Activated CD4-positive, alpha-beta memory T cell treated with anti-CD3 and anti-CD28 coated beads for 36 hours (primary cell): ENCODE measurements around the gene SVEP1. TPM values are rescaled to one million over a fixed set of nuclear protein-coding genes. Genes with fewer than 3 reads are reported as not detected.
"Not testable (repeated sequence)": the region's sequence is repeated elsewhere in the genome, so short reads cannot be mapped to it uniquely, and the experiment has no call there.

Source experiments
- CTCF ChIA-PET: fragments of 350-600 bp; sonication (Branson Sonifier 250); formaldehyde crosslinking; loops from one replicate; lab custom pipeline; 2021; ENCODE audit warnings: antibody characterized with exemption, inconsistent platforms; lab: Charles Lee
- POLR2A ChIA-PET: fragments of 350-600 bp; sonication (Branson Sonifier 250); formaldehyde crosslinking; loops from one replicate; lab custom pipeline; 2021; ENCODE audit warnings: antibody characterized with exemption; lab: Charles Lee
- DNase-seq: peaks from one replicate; pipeline ENCODE4 v3.0.0-alpha.2; 2020
- H3K27ac Mint-ChIP-seq: one replicate; pipeline ENCODE4 v1.8.0; 2021; ENCODE audit warnings: mixed read lengths
- H3K27me3 Mint-ChIP-seq: one replicate; pipeline ENCODE4 v1.8.0; 2021; ENCODE audit warnings: mixed read lengths
- H3K36me3 Mint-ChIP-seq: one replicate; pipeline ENCODE4 v1.8.0; 2021; ENCODE audit warnings: mixed read lengths
- H3K4me1 Mint-ChIP-seq: one replicate; pipeline ENCODE4 v1.8.0; 2021; ENCODE audit warnings: low read depth, mixed read lengths
- H3K4me3 Mint-ChIP-seq: one replicate; pipeline ENCODE4 v1.8.0; 2021; ENCODE audit warnings: mild to moderate bottlenecking, mixed read lengths
- H3K9me3 Mint-ChIP-seq: one replicate; pipeline ENCODE4 v1.8.0; 2021; ENCODE audit warnings: mixed read lengths
- intact Hi-C: fragments of 100-400 bp; cut with micrococcal nuclease; formaldehyde crosslinking; loops from one replicate; pipeline ENCODE4 v1.15.1; 2023
- total RNA-seq, 2 experiments: library from RNA; stranded (reverse); gene quantifications; one replicate each; pipeline ENCODE4 v1.2.3, GENCODE V29; 2021

Gene SVEP1
- total RNA-seq, 2 experiments from 2014 or later = not detected

- Mint-ChIP-seq H3K27me3 (no peaks in the 10 kb centered on the region), H3K36me3 (no peaks in the 10 kb centered on the region), H3K4me3 (no peak overlapping the region), H3K9me3 (no peaks in the 10 kb centered on the region), H3K4me1 (no peaks in the 10 kb centered on the region), H3K27ac (no peak overlapping the region)
- ChIA-PET CTCF (interaction anchor here (0.6 to 1.9 kb wide), 5 partner anchors 13 to 741 kb away, joined by 3 to 7 read pairs (median 3); no protein-coding TSS in a partner anchor), POLR2A (no interaction called here)
- intact Hi-C loops = loop anchor here (5.0 kb wide), 2 partner anchors 170 to 195 kb away; partner anchors contain the start of gene TXN
- peak; percentile 46 for DNase-seq
Observed at GRCh38 chr9:110427497-110428104, 151.9 kb downstream of the SVEP1 start.

DNA sequence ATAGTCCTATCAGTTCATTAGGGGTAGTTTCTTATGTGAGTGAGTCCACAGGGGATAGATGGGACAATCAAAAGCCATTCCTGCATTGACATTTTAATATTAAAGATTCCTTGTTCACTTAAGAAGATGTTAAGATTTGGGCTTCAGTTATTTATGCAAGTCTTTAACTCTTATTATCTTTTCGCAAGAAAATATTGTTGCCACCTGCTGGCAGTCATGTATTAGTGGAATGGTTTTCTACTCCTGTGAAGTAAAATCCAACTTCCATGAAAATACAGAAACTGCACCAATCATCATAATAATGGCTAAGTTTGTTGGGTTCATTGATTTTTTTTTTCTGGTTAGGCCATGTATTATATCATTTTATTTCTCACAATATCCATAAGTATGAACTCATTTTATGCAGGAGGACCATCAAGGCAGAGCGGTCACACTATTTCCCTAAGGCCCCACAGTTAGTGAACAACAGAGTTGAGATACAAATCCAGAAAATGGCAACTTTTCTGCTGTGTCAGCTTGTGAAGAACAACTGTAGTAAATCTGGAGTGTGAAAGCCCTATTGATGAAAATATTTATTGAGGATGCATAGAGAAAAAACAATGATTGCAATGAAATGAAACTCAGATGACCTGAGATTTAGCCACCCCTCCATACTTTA is 153.4 kb downstream of the SVEP1 start:
- H3K4me1 Mint-ChIP-seq = no peaks in the 10 kb centered on the region
- ChIA-PET CTCF (no interaction called here), POLR2A (no interaction called here)
- H3K27me3 Mint-ChIP-seq = no peaks in the 10 kb centered on the region
- H3K27ac Mint-ChIP-seq = no peak overlapping the region
- no peak overlapping the region for H3K4me3 Mint-ChIP-seq
- no peak for DNase-seq
- intact Hi-C loops = loop anchor here (5.0 kb wide), 2 partner anchors 169 to 196 kb away; partner anchors contain the start of gene TXN
- H3K36me3 Mint-ChIP-seq = no peaks in the 10 kb centered on the region
- H3K9me3 Mint-ChIP-seq = no peaks in the 10 kb centered on the region

GRCh38 chr9:110414471-110414870 is 165.1 kb downstream of the SVEP1 start:
- Mint-ChIP-seq H3K27me3 (peaks cover 1% of the 10 kb centered on the region), H3K4me3 (no peak overlapping the region)
- CTCF ChIA-PET = no interaction called here

DNA sequence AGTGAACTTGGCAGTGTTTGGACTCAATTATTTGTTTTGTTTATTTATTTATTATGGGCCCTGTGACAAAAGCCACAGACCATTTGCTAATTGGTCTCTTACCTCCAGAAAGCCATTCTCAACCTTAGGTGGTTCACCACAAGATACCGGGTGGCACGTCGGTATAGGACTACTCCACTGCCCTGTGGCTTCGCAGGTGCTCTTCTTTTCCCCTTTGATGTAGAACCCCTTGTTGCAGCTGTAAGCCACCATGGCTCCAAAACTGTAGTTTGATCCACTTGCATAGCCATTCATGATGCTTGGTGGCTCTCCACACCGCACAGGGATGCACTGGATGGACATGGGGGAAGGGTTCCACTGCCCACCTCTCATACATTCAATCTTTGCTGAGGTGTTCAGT is 168.6 kb downstream of the SVEP1 start:
- no peaks in the 10 kb centered on the region for H3K4me1 Mint-ChIP-seq
- H3K36me3 Mint-ChIP-seq = no peaks in the 10 kb centered on the region
- H3K9me3 Mint-ChIP-seq = no peaks in the 10 kb centered on the region
- H3K27ac Mint-ChIP-seq = no peak overlapping the region
- H3K27me3 Mint-ChIP-seq = peaks cover 1% of the 10 kb centered on the region
- H3K4me3 Mint-ChIP-seq = no peak overlapping the region
- ChIA-PET POLR2A (no interaction called here), CTCF (no interaction called here)
- intact Hi-C loops = no loop called here
- DNase-seq = no peak

More at GRCh38 chr9:110414471-110414870, 165.1 kb downstream of the SVEP1 start:
- H3K9me3 Mint-ChIP-seq = peaks cover 3% of the 10 kb centered on the region
- intact Hi-C loops = no loop called here
- DNase-seq = no peak
- POLR2A ChIA-PET = no interaction called here
- no peak overlapping the region for H3K27ac Mint-ChIP-seq
- H3K4me1 Mint-ChIP-seq = no peaks in the 10 kb centered on the region
- peaks cover 1% of the 10 kb centered on the region for H3K36me3 Mint-ChIP-seq

- CTCF ChIA-PET = no interaction called here
- intact Hi-C loops = no loop called here
- H3K4me3 Mint-ChIP-seq = no peak overlapping the region
Observed at GRCh38 chr9:110408598-110408997, 170.9 kb downstream of the SVEP1 start.

GRCh38 chr9:110405858-110406443 is 173.6 kb downstream of the SVEP1 start:
- no peak for DNase-seq
- ChIA-PET POLR2A (no interaction called here), CTCF (no interaction called here)
- intact Hi-C loops = no loop called here
- Mint-ChIP-seq H3K4me3 (no peak overlapping the region), H3K9me3 (no peaks in the 10 kb centered on the region), H3K36me3 (no peaks in the 10 kb centered on the region), H3K27ac (no peak overlapping the region), H3K27me3 (no peaks in the 10 kb centered on the region), H3K4me1 (no peaks in the 10 kb centered on the region)

More at GRCh38 chr9:110408598-110408997, 170.9 kb downstream of the SVEP1 start:
- Mint-ChIP-seq H3K27me3 (peaks cover 1% of the 10 kb centered on the region), H3K27ac (no peak overlapping the region), H3K4me1 (no peaks in the 10 kb centered on the region), H3K9me3 (no peaks in the 10 kb centered on the region), H3K36me3 (no peaks in the 10 kb centered on the region)
- POLR2A ChIA-PET = no interaction called here
- no peak for DNase-seq

GRCh38 chr9:110404473-110404872 is 175.1 kb downstream of the SVEP1 start:
- DNase-seq = no peak
- Mint-ChIP-seq H3K27ac (no peak overlapping the region), H3K36me3 (no peaks in the 10 kb centered on the region), H3K4me1 (no peaks in the 10 kb centered on the region), H3K4me3 (no peak overlapping the region), H3K27me3 (no peaks in the 10 kb centered on the region), H3K9me3 (no peaks in the 10 kb centered on the region)
- intact Hi-C loops = no loop called here
- POLR2A ChIA-PET = no interaction called here
- CTCF ChIA-PET = no interaction called here

DNA sequence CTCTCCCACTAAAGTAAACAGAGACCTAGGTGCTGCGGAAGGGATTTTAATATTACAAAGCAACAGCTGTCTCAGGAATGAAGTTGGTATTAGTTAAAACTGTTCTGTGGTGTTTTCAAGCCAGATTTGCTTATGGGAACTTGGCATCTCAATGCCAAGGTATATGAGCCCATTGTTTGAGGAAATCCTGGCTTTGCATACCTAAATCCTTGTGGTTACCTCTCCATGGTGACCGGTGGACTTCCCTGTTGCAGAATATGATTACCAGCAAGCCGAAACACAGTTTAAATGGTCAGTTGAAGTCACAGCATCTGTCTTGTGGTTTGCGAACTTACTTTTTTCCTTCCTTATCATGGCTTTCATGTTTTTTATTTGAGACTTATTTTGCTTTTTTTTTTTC is 179.6 kb downstream of the SVEP1 start:
- CTCF ChIA-PET = no interaction called here
- no peak overlapping the region for H3K4me3 Mint-ChIP-seq
- DNase-seq = no peak
- H3K36me3 Mint-ChIP-seq = no peaks in the 10 kb centered on the region
- H3K4me1 Mint-ChIP-seq = no peaks in the 10 kb centered on the region
- POLR2A ChIA-PET = no interaction called here
- H3K27me3 Mint-ChIP-seq = no peaks in the 10 kb centered on the region
- peaks cover 2% of the 10 kb centered on the region for H3K9me3 Mint-ChIP-seq
- intact Hi-C loops = no loop called here
- no peak overlapping the region for H3K27ac Mint-ChIP-seq

DNA sequence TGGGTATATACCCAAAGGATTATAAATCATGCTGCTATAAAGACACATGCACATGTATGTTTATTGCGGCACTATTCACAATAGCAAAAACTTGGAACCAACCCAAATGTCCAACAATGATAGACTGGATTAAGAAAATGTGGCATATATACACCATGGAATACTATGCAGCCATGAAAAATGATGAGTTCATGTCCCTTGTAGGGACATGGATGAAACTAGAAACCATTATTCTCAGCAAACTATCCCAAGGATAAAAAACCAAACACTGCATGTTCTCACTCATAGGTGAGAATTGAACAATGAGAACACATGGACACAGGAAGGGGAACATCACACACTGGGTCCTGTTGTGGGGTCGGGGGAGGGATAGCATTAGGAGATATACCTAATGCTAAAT is 180.5 kb downstream of the SVEP1 start:
- intact Hi-C loops, H3K4me3 Mint-ChIP-seq, H3K27me3 Mint-ChIP-seq, DNase-seq, POLR2A ChIA-PET, H3K4me1 Mint-ChIP-seq, CTCF ChIA-PET, H3K9me3 Mint-ChIP-seq, H3K27ac Mint-ChIP-seq, H3K36me3 Mint-ChIP-seq: not testable (repeated sequence)

DNA sequence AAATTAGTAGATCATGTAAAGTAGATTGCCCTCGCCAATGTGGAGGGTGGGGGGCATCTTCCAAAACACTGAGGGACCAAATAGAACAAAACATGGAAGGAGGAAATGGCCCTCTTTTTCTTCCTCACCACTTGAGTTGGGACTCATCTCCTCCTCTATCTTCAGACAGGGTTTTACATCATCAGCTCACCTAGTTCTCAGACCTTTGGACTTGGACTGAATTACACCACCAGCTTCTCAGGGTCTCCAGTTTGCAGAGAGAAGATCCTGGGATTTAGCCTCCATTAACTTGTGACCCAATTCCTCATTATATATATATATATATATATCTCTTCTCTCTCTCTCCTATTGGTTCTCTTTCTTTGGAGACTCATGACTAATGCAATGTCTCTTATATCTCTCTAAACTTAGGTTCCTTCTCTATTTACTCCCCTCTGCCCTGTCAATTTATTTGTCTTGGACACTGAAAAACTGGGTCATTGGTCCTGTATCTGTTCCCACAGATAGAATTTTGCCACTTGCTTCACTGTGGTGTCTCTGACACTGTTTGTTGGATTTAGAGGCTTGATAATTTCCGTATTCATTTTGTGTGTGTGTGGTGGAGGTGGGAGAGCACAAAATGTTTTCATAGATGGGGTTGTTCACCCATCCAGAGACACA is 187.6 kb downstream of the SVEP1 start:
- Mint-ChIP-seq H3K4me1 (no peaks in the 10 kb centered on the region), H3K27ac (no peak overlapping the region), H3K27me3 (no peaks in the 10 kb centered on the region), H3K4me3 (no peak overlapping the region), H3K36me3 (no peaks in the 10 kb centered on the region), H3K9me3 (no peaks in the 10 kb centered on the region)
- POLR2A ChIA-PET = no interaction called here
- intact Hi-C loops = no loop called here
- no peak for DNase-seq
- CTCF ChIA-PET = no interaction called here

GRCh38 chr9:110389148-110389750 is 190.3 kb downstream of the SVEP1 start:
- ChIA-PET POLR2A (no interaction called here), CTCF (no interaction called here)
- intact Hi-C loops = no loop called here
- no peaks in the 10 kb centered on the region for H3K36me3 Mint-ChIP-seq
- DNase-seq = no peak
- no peaks in the 10 kb centered on the region for H3K4me1 Mint-ChIP-seq
- no peaks in the 10 kb centered on the region for H3K27me3 Mint-ChIP-seq
- no peak overlapping the region for H3K4me3 Mint-ChIP-seq
- H3K27ac Mint-ChIP-seq = no peak overlapping the region
- no peaks in the 10 kb centered on the region for H3K9me3 Mint-ChIP-seq

- Mint-ChIP-seq H3K4me1 (no peaks in the 10 kb centered on the region), H3K27ac (no peak overlapping the region), H3K4me3 (no peak overlapping the region), H3K9me3 (no peaks in the 10 kb centered on the region), H3K36me3 (no peaks in the 10 kb centered on the region), H3K27me3 (no peaks in the 10 kb centered on the region)
- intact Hi-C loops = no loop called here
- CTCF ChIA-PET = no interaction called here
- no peak for DNase-seq
- POLR2A ChIA-PET = no interaction called here
Observed at GRCh38 chr9:110383491-110383890, 196.1 kb downstream of the SVEP1 start.
